Measurements from ENCODE around the gene ASCL4.
"Not testable (repeated sequence)": the region's sequence is repeated elsewhere in the genome, so short reads cannot be mapped to it uniquely, and the experiment has no call there.

ASCL4 gene, protein sequence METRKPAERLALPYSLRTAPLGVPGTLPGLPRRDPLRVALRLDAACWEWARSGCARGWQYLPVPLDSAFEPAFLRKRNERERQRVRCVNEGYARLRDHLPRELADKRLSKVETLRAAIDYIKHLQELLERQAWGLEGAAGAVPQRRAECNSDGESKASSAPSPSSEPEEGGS

GRCh38 chr12:107774349-107775029 is at the start of gene ASCL4:
TSS of gene ASCL4 (plus strand) at chr12:107774704. CDS start at chr12:107775219, 515 bp downstream.
- H3K4me3 ChIP-seq (ENCODE audit: low read length) = no peak within 1 kb of the TSS
- no peak for TF ChIP-seq ZNF274 (IDR thresholded peaks at IDR 0.05; ENCODE audit: low read depth, low read length)

- H3K4me3 ChIP-seq (ENCODE audit: low read length) = not testable (repeated sequence)
These were observed 47.2 kb upstream of the ASCL4 start for GRCh38 chr12:107727327-107727726.

DNA sequence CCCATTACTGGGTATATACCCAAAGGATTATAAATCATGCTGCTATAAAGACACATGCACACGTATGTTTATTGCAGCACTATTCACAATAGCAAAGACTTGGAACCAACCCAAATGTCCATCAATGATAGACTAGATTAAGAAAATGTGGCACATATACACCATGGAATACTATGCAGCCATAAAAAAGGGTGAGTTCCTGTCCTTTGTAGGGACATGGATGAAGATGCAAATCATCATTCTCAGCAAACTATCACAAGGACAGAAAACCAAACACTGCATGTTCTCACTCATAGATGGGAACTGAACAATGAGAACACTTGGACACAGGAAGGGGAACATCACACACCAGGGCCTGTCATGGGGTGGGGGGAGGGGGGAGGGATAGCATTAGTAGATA is 46.8 kb upstream of the ASCL4 start:
- not testable (repeated sequence) for H3K4me3 ChIP-seq (ENCODE audit: low read length)

GRCh38 chr12:107730618-107731341 is 43.7 kb upstream of the ASCL4 start:
- no peak for TF ChIP-seq ZNF274 (IDR thresholded peaks at IDR 0.05; ENCODE audit: low read depth, low read length)
- H3K4me3 ChIP-seq (ENCODE audit: low read length) = no peak overlapping the region

GRCh38 chr12:107731366-107731765 is 43.1 kb upstream of the ASCL4 start:
- H3K4me3 ChIP-seq (ENCODE audit: low read length) = no peak overlapping the region
- no peak for TF ChIP-seq ZNF274 (IDR thresholded peaks at IDR 0.05; ENCODE audit: low read depth, low read length)

DNA sequence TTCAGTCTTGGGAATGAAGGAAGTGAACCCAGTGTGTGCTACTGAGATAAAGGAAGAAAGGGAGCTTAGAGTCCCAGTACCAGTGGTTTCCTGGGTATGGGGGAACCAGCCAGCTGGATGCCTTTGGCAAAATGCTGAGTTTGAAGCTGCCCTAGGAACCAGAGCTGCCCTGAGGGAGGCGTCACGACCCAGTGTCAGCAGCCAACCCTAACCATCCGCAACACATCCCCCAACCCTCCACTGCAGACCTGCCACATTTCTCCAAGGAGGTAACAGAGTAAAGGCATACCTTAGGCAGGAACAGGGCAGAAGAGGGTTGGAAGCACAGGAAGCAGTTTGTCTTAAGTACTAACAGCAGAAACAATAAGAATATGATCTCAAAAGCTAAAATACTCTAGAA is 42.1 kb upstream of the ASCL4 start:
- TF ChIP-seq ZNF274 (IDR thresholded peaks at IDR 0.05; ENCODE audit: low read depth, low read length) = no peak
- no peak overlapping the region for H3K4me3 ChIP-seq (ENCODE audit: low read length)

DNA sequence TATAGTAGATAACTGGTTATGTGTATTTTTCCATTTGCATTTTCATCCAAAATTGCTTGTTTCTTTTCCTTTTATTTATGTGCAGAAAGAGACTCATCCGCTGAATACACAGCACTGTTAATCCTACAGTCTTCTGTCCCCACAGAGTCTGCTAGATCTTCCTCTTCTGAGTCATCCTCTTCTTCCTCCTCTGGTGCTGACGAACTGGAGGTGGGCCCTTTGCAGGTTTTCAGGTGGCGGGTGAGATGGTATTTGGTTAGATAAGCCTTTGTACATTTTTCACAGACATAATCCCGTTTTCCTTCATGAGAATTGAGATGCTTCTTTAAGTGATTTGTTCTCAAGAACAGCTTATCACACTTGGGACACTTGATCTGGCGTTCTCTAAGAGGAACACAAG is 40.4 kb upstream of the ASCL4 start:
- TF ChIP-seq ZNF274 (IDR thresholded peaks at IDR 0.05; ENCODE audit: low read depth, low read length) = no peak

GRCh38 chr12:107735763-107736162 is 38.7 kb upstream of the ASCL4 start:
- no peak overlapping the region for H3K4me3 ChIP-seq (ENCODE audit: low read length)
- no peak for TF ChIP-seq ZNF274 (IDR thresholded peaks at IDR 0.05; ENCODE audit: low read depth, low read length)

More for the DNA sequence above, 40.4 kb upstream of the ASCL4 start:
- H3K4me3 ChIP-seq (ENCODE audit: low read length) = no peak overlapping the region

GRCh38 chr12:107736914-107737313 is 37.6 kb upstream of the ASCL4 start:
- H3K4me3 ChIP-seq (ENCODE audit: low read length) = no peak overlapping the region
- TF ChIP-seq ZNF274 (IDR thresholded peaks at IDR 0.05; ENCODE audit: low read depth, low read length) = no peak

DNA sequence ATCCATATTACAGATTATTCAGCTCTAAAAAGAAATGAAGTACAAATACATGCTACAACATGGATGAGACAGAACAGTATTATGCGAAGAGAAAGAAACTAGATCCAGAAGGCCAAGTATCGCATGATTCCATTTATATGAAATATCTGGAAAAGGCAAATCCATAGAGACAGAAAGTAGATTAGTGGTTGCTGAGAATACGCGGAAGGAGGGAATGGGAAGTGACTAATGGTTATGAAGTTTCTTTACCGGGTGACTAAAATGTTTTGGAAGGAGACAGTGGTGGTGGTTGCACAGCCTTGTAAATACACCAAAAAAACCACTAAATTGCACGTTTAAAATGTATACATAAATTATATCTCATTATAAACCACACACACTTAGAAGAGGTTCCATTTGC is 26.0 kb upstream of the ASCL4 start:
- TF ChIP-seq ZNF274 (IDR thresholded peaks at IDR 0.05; ENCODE audit: low read depth, low read length) = no peak
- H3K4me3 ChIP-seq (ENCODE audit: low read length) = no peak overlapping the region

GRCh38 chr12:107749083-107749482 is 25.4 kb upstream of the ASCL4 start:
- TF ChIP-seq ZNF274 (IDR thresholded peaks at IDR 0.05; ENCODE audit: low read depth, low read length) = no peak
- H3K4me3 ChIP-seq (ENCODE audit: low read length) = no peak overlapping the region

DNA sequence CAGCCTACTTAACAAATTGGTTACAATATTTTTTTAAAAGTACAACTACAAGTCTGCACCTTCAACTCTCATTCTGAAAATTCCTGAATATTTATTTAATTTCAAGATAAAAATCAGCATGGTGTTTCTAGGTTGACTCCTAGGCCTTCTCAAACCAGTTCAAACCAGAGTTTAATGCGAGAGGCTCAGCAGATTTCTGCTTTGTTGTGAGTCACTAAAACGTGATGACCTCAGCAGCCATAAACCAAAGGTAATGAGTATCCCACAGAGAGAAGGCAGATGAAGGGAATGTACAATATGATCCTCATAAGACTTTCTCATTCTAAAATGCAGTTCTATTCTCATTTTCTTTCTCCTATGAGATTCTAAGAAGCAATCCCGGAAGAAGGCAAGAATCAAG is 15.1 kb upstream of the ASCL4 start:
- no peak for TF ChIP-seq ZNF274 (IDR thresholded peaks at IDR 0.05; ENCODE audit: low read depth, low read length)
- H3K4me3 ChIP-seq (ENCODE audit: low read length) = peak overlapping the region; percentile 83; the same call in 1 of the 2 replicates

DNA sequence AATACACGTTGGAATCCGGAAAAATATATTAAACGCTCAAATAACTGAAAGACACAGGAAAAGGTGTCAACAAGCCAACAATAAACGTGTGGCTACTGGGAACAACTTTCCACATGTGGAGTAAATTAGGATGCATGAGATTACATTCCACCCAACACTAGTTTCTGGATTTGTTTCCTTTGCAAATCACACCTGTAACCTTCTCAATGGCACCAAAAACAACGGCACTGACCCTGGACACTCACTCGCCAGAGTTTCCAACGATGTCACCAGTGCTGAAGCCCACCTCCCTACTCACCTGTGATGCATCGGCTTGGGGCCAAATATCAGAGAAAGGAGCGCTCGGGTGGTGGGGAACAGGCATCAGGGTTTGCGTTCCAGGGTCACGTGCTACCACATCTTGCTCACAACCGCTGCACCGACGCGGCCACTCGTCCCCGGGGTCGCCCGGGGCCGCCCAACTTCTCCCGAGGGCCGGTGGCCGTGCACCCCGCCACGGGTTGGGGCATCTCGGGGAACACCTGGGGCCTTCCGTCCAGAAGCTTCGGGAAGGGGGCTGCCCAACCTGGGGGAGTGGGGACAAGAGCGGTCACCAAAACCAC is 14.2 kb upstream of the ASCL4 start:
- H3K4me3 ChIP-seq (ENCODE audit: low read length) = peak overlapping the region; percentile 83
- TF ChIP-seq ZNF274 (IDR thresholded peaks at IDR 0.05; ENCODE audit: low read depth, low read length) = no peak

- no peak for TF ChIP-seq ZNF274 (IDR thresholded peaks at IDR 0.05; ENCODE audit: low read depth, low read length)
- H3K4me3 ChIP-seq (ENCODE audit: low read length) = peak within 1 kb of the TSS; percentile 83
These were observed 13.5 kb upstream of the ASCL4 start, which contains the start of gene PRDM4 for GRCh38 chr12:107760809-107761501. TSS of gene PRDM4 (minus strand) at chr12:107761137. CDS start at chr12:107760515, 622 bp downstream.
